Measurements from ENCODE around the gene BCO2. TPM values are rescaled to one million over a fixed set of nuclear protein-coding genes. Genes with fewer than 3 reads are reported as not detected.

BCO2 gene
- total RNA-seq, 4 donors from 2014 or later = 4.4 to 33.6 (median 18.3) TPM

GRCh38 chr11:112229159-112229558 lies 53.8 kb downstream of the BCO2 start:
- ATAC-seq (ENCODE audit: low FRiP score) (no peak), DNase-seq (ENCODE audit: low spot score) (no peak)
- TF ChIP-seq CTCF (IDR thresholded peaks at IDR 0.05) = no peak

- no peak for ATAC-seq (ENCODE audit: low FRiP score)
- TF ChIP-seq CTCF (IDR thresholded peaks at IDR 0.05) = no peak
- DNase-seq (ENCODE audit: low spot score) = no peak
These were observed 54.6 kb downstream of the BCO2 start for GRCh38 chr11:112229746-112230433.

DNA sequence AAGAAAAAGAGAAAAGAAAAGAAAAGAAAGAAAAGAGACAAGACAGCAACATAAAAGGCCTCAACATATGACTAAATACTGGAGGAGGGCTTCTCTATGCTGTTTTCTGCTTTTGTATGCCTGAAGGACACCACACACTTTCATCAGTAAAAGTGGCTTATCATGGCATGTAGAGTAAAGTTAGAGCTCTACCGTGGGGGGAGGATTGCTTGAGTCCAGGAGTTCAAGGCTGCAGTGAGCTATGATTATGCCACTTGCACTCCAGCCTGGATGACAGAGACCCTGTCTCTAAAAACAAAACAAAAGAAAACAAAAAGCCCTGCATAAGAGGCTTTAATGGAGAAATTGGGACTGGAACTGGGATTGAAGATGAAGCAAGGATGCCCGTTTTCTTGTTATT lies 56.6 kb downstream of the BCO2 start:
- no peak for DNase-seq (ENCODE audit: low spot score)
- no peak for TF ChIP-seq CTCF (IDR thresholded peaks at IDR 0.05)
- ATAC-seq (ENCODE audit: low FRiP score) = no peak

GRCh38 chr11:112235750-112236390 lies 60.6 kb downstream of the BCO2 start:
- DNase-seq (ENCODE audit: low spot score) = no peak
- ATAC-seq (ENCODE audit: low FRiP score) = no peak
- no peak for TF ChIP-seq CTCF (IDR thresholded peaks at IDR 0.05)

DNA sequence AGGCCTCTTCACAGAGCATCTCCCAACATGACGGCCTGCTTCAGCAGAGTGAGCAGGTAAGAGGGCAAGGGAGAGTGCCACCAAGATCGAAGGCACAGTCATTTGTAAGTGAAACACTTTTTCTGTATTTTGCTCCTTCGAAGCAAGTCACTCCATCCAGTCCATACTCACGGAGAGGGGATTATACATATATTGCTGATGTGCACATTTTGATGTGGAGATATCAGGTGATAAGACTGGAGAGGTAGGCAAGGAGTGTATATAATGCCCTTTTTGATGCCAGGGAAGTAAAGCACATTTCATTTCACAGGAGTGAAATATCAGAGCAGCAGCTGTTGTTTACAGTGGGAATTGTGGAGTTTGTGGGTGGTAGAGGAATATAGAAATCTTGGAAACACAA lies 62.1 kb downstream of the BCO2 start:
- no peak for TF ChIP-seq CTCF (IDR thresholded peaks at IDR 0.05)

GRCh38 chr11:112238041-112238440 lies 62.7 kb downstream of the BCO2 start:
- ATAC-seq (ENCODE audit: low FRiP score) (no peak), DNase-seq (ENCODE audit: low spot score) (no peak)
- TF ChIP-seq CTCF (IDR thresholded peaks at IDR 0.05) = no peak

More for the DNA sequence above, 62.1 kb downstream of the BCO2 start:
- ATAC-seq (ENCODE audit: low FRiP score) (no peak), DNase-seq (ENCODE audit: low spot score) (no peak)

- ATAC-seq (ENCODE audit: low FRiP score) (peak; percentile 88), DNase-seq (ENCODE audit: low spot score) (no peak)
- TF ChIP-seq CTCF (IDR thresholded peaks at IDR 0.05) = no peak
These were observed 66.2 kb downstream of the BCO2 start for GRCh38 chr11:112241486-112241885.
